HG03558 (cell line): ENCODE results near the gene OR5P2.
"Not testable (repeated sequence)": the region's sequence is repeated elsewhere in the genome, so short reads cannot be mapped to it uniquely, and the experiment has no call there.

Experiments used
- ATAC-seq: cut with Tn5 transposase; IDR thresholded peaks from one replicate; pipeline ENCODE4 v1.9.1; 2021; ENCODE audit warnings: moderate number of reproducible peaks; ENCODE audit not compliant: unreplicated experiment; ENCODE audit errors: extremely low read depth

The OR5P2 gene, protein sequence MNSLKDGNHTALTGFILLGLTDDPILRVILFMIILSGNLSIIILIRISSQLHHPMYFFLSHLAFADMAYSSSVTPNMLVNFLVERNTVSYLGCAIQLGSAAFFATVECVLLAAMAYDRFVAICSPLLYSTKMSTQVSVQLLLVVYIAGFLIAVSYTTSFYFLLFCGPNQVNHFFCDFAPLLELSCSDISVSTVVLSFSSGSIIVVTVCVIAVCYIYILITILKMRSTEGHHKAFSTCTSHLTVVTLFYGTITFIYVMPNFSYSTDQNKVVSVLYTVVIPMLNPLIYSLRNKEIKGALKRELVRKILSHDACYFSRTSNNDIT

DNA sequence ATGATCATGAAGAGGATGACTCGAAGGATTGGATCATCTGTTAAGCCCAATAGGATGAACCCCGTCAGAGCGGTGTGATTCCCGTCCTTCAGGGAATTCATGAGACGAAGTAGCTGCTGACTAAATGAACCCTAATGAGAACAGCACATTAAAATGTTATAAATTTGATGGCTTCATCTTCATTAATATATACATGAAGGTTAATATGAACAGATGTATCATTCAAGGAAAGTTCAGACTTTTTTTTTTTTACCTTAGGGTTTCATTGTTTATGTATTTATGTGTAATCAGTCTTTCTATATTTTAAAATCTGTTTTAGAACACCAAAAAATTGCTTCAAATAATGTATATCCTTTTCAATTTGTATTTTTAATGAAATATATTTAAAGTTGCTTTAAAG, at the start of gene OR5P2:
OR5P2 (minus strand) TSS at position 101 of the 400 bp plus-strand sequence; CDS start at position 101, 0 bp downstream.
- no peak for ATAC-seq

DNA sequence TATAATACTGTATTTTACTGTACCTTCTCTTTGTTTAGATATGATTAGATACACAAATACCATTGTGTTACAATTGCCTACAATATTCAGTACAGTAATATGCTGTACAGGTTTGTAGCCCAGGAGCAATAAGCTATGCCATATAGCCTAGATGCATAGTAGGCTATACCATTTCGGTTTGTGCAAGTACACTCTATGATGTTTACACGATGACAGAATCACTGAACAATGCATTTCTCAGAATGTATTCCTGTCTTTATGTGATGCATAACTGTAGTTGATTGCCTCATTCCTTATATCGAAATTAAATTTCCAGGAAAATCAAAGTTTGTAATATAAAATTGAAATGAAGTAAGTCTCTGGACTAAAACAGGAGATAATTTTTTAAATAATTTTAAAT, 49.3 kb upstream of the OR5P2 start:
- no peak for ATAC-seq

DNA sequence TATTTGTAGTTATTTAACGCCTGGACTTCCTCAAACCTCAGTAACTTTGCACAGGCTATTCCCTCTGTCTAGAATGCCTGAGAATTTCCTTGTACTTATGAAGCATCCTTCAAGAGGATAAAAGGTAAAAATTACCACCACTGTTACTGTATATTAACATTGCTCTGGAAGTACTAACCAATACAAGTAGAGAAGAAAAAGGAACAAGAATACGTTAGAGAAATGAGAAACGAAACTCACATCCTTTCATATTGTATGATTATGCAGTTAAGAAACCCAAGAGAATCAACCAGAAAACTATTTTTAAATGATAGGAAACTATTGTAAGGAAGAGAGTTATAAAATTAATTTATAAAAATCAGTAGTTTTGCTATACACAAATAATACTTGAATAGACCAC, 48.2 kb upstream of the OR5P2 start:
- no peak for ATAC-seq

DNA sequence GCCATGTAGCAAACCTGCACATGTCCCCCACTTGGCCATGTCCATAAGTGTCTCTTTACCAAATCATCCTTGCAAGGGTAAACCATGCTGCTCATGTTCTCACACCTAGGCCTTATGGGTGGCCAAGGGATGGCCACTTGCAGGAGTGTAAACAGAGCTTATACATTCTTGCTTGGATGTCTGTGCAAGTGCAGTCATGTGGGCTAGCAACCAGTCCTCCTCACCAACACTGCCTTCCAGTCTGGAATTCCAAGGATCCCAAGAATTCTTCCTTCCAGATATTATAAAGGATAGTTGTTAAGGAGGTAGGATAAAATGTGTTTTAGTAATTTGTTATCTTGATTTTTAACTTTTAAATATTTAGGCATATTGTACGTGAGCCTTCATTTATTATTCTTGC, 47.8 kb upstream of the OR5P2 start:
- no peak for ATAC-seq

DNA sequence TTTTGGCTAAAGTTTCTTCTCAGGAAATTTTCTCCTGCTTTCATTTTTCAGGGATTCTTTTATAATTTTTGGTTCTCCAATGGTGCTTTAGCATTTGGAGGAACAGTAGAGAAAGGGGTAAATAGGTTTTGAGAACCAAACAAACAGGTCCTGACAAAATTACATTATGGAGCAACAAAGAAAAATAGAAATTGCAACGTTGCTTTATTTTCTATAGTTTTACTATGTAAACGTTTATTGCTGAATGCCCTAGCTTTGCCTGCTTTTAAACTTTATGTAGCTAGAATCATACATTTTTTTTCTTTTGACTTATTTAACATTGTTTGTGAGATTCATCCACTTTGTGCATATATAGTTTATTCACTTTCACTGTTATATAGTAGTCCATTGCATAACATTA, 43.8 kb upstream of the OR5P2 start:
- ATAC-seq: no peak

DNA sequence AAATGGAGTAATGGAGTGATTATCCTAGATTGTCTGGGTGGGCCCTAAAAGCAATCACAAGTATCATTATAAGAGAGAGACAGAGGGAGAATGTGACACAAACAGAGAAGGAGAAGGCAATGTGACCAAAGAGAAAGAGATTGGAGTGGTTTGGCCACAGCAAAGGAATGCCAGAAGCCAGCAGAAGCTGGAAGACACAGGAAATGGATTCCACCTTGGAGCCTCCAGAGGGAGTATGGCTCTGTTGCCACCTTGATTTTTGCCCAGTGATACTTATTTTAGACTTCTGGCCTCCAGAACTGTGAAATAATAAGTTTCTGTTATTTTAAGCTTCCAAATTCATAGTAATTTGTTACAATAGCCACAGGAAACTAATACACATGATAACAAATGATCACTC, 36.8 kb upstream of the OR5P2 start:
- ATAC-seq: no peak

DNA sequence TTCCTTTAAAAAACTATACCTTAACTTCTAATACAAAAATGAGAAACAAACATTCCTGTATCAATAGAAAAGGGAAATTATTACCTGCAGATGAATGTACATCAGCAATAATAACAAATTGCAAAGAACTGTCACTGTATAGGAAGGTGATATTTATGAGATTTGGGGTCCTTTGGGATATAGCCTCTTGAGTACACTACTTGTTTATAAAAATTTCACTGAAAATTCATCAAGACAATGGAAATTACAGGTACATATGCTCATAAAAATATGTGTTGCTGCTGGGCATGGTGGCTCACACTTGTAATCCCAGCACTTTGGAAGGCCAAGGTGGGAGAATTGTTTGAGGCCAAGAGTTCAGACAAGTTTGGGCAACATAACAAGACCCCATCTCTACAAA, 34.0 kb upstream of the OR5P2 start, which contains the start of gene OR5P3:
OR5P3 (minus strand) TSS at position 101 of the 400 bp plus-strand sequence.
- ATAC-seq: no peak

DNA sequence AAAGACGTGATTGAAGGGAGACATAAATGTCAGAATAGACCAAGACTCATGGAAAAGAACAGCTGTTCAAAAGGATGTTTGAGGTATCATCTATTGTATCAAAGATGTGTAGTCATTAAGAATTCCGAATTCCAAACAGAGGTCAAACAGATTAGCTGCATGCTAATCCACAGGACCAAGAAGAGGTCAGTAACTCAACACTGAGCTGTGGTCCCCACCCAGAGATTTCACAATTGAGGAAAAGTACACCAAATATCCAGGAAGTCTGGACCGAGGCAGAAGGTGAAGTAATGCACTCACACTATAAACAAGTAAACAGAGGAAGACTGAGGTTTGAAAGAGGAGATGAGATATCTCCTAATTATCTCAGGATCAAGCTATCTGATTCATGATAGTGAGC, 29.6 kb upstream of the OR5P2 start:
- no peak for ATAC-seq

DNA sequence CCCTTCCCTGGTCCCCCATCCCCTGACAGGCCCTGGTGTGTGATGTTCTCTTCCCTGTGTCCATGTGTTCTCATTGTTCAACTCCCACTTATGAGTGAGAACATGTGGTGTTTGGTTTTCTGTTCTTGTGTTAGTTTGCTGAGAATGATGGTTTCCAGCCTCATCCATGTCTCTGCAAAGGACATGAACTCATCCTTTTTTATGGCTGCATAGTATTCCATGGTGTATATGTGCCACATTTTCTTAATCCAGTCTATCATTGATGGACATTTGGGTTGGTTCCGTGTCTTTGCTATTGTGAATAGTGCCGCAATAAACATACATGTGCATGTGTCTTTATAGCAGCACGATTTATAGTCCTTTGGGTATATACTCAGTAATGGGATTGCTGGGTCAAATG, 23.7 kb upstream of the OR5P2 start:
- ATAC-seq: not testable (repeated sequence)

DNA sequence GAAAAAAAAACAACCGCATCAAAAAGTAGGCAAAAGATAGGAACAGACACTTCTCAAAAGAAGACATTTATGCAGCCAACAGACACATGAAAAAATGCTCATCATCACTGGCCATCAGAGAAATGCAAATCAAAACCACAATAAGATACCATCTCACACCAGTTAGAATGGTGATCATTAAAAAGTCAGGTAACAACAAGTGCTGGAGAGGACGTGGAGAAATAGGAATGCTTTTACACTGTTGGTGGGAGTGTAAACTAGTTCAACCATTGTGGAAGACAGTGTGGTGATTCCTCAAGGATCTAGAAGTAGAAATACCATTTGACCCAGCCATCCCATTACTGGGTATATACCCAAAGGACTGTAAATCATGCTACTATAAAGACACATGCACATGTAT, 18.2 kb upstream of the OR5P2 start:
- not testable (repeated sequence) for ATAC-seq

DNA sequence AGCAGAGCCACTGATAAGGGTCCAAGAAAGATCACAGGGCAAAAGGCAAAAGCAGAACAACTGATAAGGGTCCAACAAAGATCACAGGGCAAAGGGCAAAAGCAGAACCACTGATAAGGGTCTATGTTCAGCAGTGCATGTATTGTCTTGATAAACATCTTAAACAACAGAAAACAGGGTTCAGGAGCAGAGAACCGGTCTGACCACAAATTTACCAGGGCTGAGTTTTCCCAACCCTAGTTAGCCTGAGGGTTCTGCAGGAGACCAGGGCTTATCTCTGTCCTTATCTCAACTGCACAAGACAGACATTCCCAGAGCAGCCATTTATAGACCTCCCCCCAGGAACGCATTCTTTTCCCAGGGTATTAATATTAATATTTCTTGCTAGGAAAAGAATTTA, 13.6 kb upstream of the OR5P2 start:
- not testable (repeated sequence) for ATAC-seq

DNA sequence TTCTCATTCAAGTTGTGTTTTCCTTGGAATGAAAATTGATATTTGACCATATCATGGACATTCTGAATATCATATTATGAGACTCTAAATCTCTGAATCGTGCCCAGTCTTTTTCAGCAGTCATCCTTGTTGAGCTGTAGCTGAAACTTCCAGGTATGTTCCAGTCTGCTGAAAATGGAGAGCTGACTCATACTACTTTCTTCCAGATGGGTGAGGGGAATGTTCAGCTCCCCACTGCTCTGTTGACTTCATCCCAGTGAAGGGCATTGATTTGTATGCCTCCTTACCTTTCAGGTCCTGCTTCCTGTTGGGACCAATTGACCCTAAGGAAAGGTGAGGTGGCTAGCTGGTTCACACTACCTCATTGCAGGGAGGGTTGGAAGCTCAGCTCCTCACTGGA, 3.5 kb downstream of the OR5P2 start:
- ATAC-seq: no peak

DNA sequence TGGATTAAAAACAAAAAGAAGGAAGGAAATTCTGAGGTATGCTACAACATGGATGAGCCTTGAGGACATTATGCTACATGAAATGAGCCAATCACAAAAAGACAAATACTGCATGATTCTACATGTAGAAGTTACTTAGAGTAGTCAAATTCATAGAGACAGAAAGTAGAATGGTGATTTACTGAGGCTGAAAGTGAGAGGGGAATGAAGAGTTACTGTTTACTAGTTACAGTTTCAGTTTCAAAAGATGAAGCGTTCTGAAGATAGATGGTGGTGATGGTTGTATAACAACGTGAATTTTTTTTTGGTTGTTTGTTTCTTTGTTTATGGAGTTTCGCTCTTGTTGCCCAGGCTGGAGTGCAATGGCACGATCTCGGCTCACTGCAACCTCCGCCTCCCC, 9.5 kb downstream of the OR5P2 start:
- ATAC-seq: peak; percentile 99

DNA sequence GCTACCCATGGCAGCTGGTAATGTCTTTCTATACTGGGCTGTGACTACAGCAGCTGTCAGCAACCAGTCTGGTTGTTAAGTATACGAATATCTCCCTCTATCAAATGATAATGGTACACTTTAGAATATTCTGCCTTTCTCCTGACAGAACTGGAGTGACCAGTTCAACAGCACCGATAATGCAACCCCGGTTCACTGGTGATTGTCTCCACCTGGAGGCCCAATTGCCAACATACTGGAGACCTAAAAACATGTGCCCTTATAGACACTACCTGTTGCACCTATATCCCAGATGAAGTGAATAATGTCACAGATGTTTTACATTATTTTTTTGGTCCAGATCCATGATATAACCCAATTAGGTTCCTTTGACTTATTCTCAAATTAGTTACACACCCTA, 21.1 kb downstream of the OR5P2 start:
- ATAC-seq: no peak

DNA sequence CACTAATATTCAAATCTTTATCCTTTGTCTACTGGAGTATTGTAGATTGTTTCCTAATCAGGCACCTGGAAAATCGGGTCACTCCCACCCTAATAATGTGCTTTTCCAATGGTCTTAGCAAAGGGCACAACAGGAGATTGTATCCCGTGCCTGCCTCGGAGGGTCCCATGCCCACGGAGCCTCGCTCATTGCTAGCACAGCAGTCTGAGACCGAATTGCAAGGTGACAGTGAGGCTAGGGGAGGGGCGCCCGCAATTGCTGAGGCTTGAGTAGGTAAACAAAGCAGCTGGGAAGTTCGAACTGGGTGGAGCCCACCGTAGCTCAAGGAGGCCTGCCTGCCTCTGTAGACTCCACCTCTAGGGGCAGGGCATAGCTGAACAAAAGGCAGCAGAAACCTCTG, 32.4 kb downstream of the OR5P2 start:
- ATAC-seq: not testable (repeated sequence)

DNA sequence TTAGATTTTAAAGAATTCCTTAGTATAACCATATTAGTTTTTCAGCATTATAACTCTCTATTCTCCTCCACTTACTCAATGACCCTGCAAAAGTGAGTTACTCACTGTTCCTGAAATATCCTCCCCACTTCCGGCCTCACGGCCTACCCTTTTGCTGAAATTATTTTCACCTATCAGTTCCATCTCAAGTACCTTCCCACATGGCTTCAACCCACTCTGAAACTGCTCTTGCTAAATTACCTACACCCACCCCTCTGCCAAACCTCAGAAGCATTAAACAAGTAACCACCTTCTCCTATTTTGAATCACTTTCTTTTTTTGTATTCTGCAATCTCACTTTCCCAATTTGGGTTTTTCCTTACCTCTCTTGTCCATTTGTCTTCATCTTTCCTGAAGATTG, 37.7 kb downstream of the OR5P2 start:
- no peak for ATAC-seq

DNA sequence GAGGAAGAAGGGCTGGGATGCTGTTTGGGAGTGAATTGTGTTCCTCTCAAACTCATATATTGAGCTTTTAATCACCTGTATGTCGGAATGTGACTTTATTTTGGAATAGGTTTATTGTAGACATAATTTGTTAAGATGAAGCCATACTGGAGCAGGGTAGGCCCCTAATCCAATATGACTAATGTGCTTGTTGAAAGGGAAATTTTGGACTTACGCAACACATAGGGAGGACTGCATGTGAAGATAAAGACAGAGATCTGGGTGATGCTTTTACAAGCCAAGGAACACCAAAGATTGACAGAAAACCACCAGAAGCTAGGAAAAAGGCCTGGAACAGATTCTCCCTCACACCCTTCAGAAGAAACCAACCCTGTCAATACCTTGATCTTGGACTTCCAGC, 47.3 kb downstream of the OR5P2 start:
- no peak for ATAC-seq
